ENCODE measurements around the gene KRT222. TPM values are rescaled to one million over a fixed set of nuclear protein-coding genes. Genes with fewer than 3 reads are reported as not detected.

Gene KRT222
- total RNA-seq, 4 donors from 2014 or later: 0.26 TPM; not detected in 3

GRCh38 chr17:40615841-40616476 lies 49.0 kb downstream of the KRT222 start:
- Histone ChIP-seq H3K4me3 (no peak overlapping the region), H3K27me3 (no peaks in the 10 kb centered on the region), H3K36me3 (no peaks in the 10 kb centered on the region), H3K4me1 (peaks cover 37% of the 10 kb centered on the region), H3K27ac (no peak overlapping the region), H3K9me3 (no peaks in the 10 kb centered on the region)
- WGBS: 92% methylated on average over 9 of the region's 10 CpGs
- TF ChIP-seq POLR2A (IDR thresholded peaks at IDR 0.05) (no peak), EP300 (IDR thresholded peaks at IDR 0.05) (no peak), CTCF (IDR thresholded peaks at IDR 0.05) (no peak), POLR2AphosphoS5 (IDR thresholded peaks at IDR 0.05) (no peak)
- no peak for DNase-seq (ENCODE audit: low spot score in 2 of 2)

- no peak for TF ChIP-seq EP300 (IDR thresholded peaks at IDR 0.05)
- no peak for TF ChIP-seq POLR2AphosphoS5 (IDR thresholded peaks at IDR 0.05)
- TF ChIP-seq CTCF (IDR thresholded peaks at IDR 0.05): peak in 1 of 2 donors; percentile 18
- Histone ChIP-seq H3K9me3 (no peaks in the 10 kb centered on the region), H3K27ac (no peak overlapping the region), H3K4me1 (peaks cover 37% of the 10 kb centered on the region), H3K36me3 (no peaks in the 10 kb centered on the region), H3K4me3 (no peak overlapping the region), H3K27me3 (no peaks in the 10 kb centered on the region)
- WGBS: 75% methylated on average over 7 of the region's 7 CpGs
- no peak for DNase-seq (ENCODE audit: low spot score in 2 of 2)
Measured at GRCh38 chr17:40615068-40615840, 49.7 kb downstream of the KRT222 start.

- DNase-seq (ENCODE audit: low spot score in 2 of 2): no peak
- WGBS: 78% methylated on average over 11 of the region's 13 CpGs
- no peak for TF ChIP-seq CTCF (IDR thresholded peaks at IDR 0.05)
- no peak for TF ChIP-seq POLR2AphosphoS5 (IDR thresholded peaks at IDR 0.05)
- TF ChIP-seq EP300 (IDR thresholded peaks at IDR 0.05): no peak
- no peak for TF ChIP-seq POLR2A (IDR thresholded peaks at IDR 0.05)
- Histone ChIP-seq H3K27ac (no peak overlapping the region), H3K27me3 (no peaks in the 10 kb centered on the region), H3K9me3 (no peaks in the 10 kb centered on the region), H3K4me1 (peaks cover 30% of the 10 kb centered on the region), H3K36me3 (no peaks in the 10 kb centered on the region), H3K4me3 (no peak overlapping the region)
Measured at GRCh38 chr17:40614431-40615067, 50.4 kb downstream of the KRT222 start.

- no peak overlapping the region for H3K4me3 ChIP-seq
- DNase-seq (ENCODE audit: low spot score in 2 of 2): no peak
- no peaks in the 10 kb centered on the region for H3K27me3 ChIP-seq
- WGBS: 83% methylated on average over 5 of the region's 5 CpGs
- no peaks in the 10 kb centered on the region for H3K9me3 ChIP-seq
- TF ChIP-seq POLR2AphosphoS5 (IDR thresholded peaks at IDR 0.05) (no peak), POLR2A (IDR thresholded peaks at IDR 0.05) (no peak), CTCF (IDR thresholded peaks at IDR 0.05) (no peak), EP300 (IDR thresholded peaks at IDR 0.05) (no peak)
- H3K36me3 ChIP-seq: no peaks in the 10 kb centered on the region
- H3K27ac ChIP-seq: no peak overlapping the region
- peaks cover 25% of the 10 kb centered on the region for H3K4me1 ChIP-seq
Measured at GRCh38 chr17:40613467-40614154, 51.4 kb downstream of the KRT222 start.

Measured in suprapubic skin (tissue), 4 donors.